Choroid plexus epithelial cell (primary cell): ENCODE data around the gene CDC45.
A peak's percentile ranks its signal among the peaks of the same experiment; 100 is the strongest.
"Not testable (repeated sequence)": the region's sequence is repeated elsewhere in the genome, so short reads cannot be mapped to it uniquely, and the experiment has no call there.

Experiments used
- DNase-seq: peaks from one replicate; pipeline ENCODE4 v3.0.0-alpha.2; 2010; ENCODE audit warnings: low read depth
- H3K4me3 ChIP-seq: 2 replicates; pipeline ENCODE4 v1.5.1; 2011; ENCODE audit warnings: low read depth, mild to moderate bottlenecking, control low read depth, low read length, moderate library complexity
- CTCF ChIP-seq: conservative IDR thresholded peaks from 2 replicates; pipeline ENCODE4 v1.5.1; 2011; ENCODE audit warnings: low read depth, mild to moderate bottlenecking, control low read depth, inconsistent platforms, low read length, moderate library complexity

Gene CDC45

GRCh38 chr22:19434401-19434800 lies 45.3 kb upstream of the CDC45 start:
- H3K4me3 ChIP-seq: no peak overlapping the region
- no peak for DNase-seq
- no peak for TF ChIP-seq CTCF

GRCh38 chr22:19434829-19435580 lies 44.7 kb upstream of the CDC45 start:
- no peak for TF ChIP-seq CTCF
- DNase-seq: no peak
- no peak overlapping the region for H3K4me3 ChIP-seq

GRCh38 chr22:19436444-19437161 lies 43.1 kb upstream of the CDC45 start:
- DNase-seq, H3K4me3 ChIP-seq: not testable (repeated sequence)

GRCh38 chr22:19438298-19438697 lies 41.4 kb upstream of the CDC45 start:
- no peak for TF ChIP-seq CTCF
- no peak overlapping the region for H3K4me3 ChIP-seq
- no peak for DNase-seq

GRCh38 chr22:19440411-19441195 lies 39.1 kb upstream of the CDC45 start:
- TF ChIP-seq CTCF: no peak
- no peak overlapping the region for H3K4me3 ChIP-seq
- DNase-seq: no peak

- DNase-seq: peak; percentile 39
- no peak for TF ChIP-seq CTCF
- H3K4me3 ChIP-seq: no peak overlapping the region
Measured at GRCh38 chr22:19442166-19442565, 37.6 kb upstream of the CDC45 start.

GRCh38 chr22:19443544-19444211 lies 36.0 kb upstream of the CDC45 start:
- TF ChIP-seq CTCF: no peak
- no peak overlapping the region for H3K4me3 ChIP-seq
- no peak for DNase-seq

GRCh38 chr22:19445279-19445982 lies 34.3 kb upstream of the CDC45 start:
- DNase-seq, H3K4me3 ChIP-seq: not testable (repeated sequence)
